Ovary (tissue), 3 donors: Measurements from ENCODE around the gene KPNA2.

Experiments
- CTCF ChIP-seq, 3 donors: fragments of 450-650 bp in 2 of 3; fragments of 200-600 bp in 1 of 3; IDR thresholded peaks; one replicate each; pipeline versions ENCODE4 v1.5.1 to v1.8.0; 2016 to 2022; ENCODE audit warnings: antibody characterized with exemption in 3 of 3, mild to moderate bottlenecking in 1 of 3
- POLR2A ChIP-seq: fragments of 450-650 bp; IDR thresholded peaks from one replicate; pipeline ENCODE4 v1.6.1; 2017; ENCODE audit warnings: antibody characterized with exemption, mild to moderate bottlenecking, moderate library complexity
- donor health status: DM: no; HTN: no; CAD: no.

GRCh38 chr17:68006797-68007196 lies 28.7 kb upstream of the KPNA2 start:
- TF ChIP-seq CTCF (IDR thresholded peaks at IDR 0.05): no peak
- no peak for TF ChIP-seq POLR2A
